K562 (cell line): Measurements from ENCODE around the gene CD79A. TPM values are rescaled to one million over a fixed set of nuclear protein-coding genes. Genes with fewer than 3 reads are reported as not detected.

Experiments
- ATAC-seq: fragments of 200-7000 bp; cut with Tn5 transposase; 3 replicates; pipeline ENCODE4 v1.9.1; 2020; ENCODE audit warnings: moderate library complexity
- BruUV-seq: library from RNA; stranded (reverse); fragments of 400-500 nt; replicated peaks from 2 replicates; lab custom pipeline; 2021; lab: Mats Ljungman, UMichigan
- CTCF ChIA-PET: fragments of 300-600 bp; formaldehyde crosslinking; extraction: SDS; loops from one replicate; lab custom pipeline; 2021; ENCODE audit warnings: low intra/inter-chr PET ratio; lab: Yijun Ruan, JAX
- POLR2A ChIA-PET: fragments of 300-600, 350-650 bp; sonication (Branson Sonifier 250); formaldehyde crosslinking; extraction: SDS; loops from one replicate; lab custom pipeline; 2021; ENCODE audit warnings: antibody characterized with exemption, inconsistent platforms; lab: Yijun Ruan, JAX
- DNase-seq, 4 experiments: peaks; one replicate each; pipeline versions ENCODE4 v3.0.0 to v3.0.0-alpha.2; 2011 to 2018; ENCODE audit warnings: low spot score in 3 of 4, mixed read lengths in 3 of 4; ENCODE audit errors: extremely low read depth in 1 of 4
- FAIRE-seq: peaks from 2 replicates; lab custom pipeline; 2011; peaks lifted over from hg19 to GRCh38; lab: Jason Lieb, UNC
- H2AFZ ChIP-seq: 2 replicates; pipeline ENCODE4 v1.6.0; 2011; ENCODE audit warnings: low read depth, low read length, control low read depth, inconsistent platforms
- H3K27ac ChIP-seq: fragments of 200-600 bp; 3 replicates; pipeline ENCODE4 v1.8.0; 2011; ENCODE audit warnings: low read depth, mild to moderate bottlenecking, control low read depth, inconsistent platforms, low read length, moderate library complexity, mixed read lengths; ENCODE audit errors: extremely low read depth
- H3K27me3 ChIP-seq, 2 experiments: fragments of 300-600 bp in 1 of 2; 2 replicates in 1 of 2; 3 replicates in 1 of 2; pipeline versions ENCODE4 v1.6.0 to v1.8.0; 2011; ENCODE audit warnings: inconsistent platforms in 2 of 2, low read length in 2 of 2, mild to moderate bottlenecking in 1 of 2, mixed read lengths in 1 of 2, moderate library complexity in 1 of 2; ENCODE audit not compliant: control insufficient read depth in 2 of 2, insufficient read depth in 2 of 2
- H3K36me3 ChIP-seq: fragments of 300-600 bp; 3 replicates; pipeline ENCODE4 v1.8.0; 2011; ENCODE audit warnings: mild to moderate bottlenecking, low read length, inconsistent platforms; ENCODE audit not compliant: control insufficient read depth, insufficient read depth
- H3K4me1 ChIP-seq, 2 experiments: fragments of 200-600 bp in 1 of 2; replicated peaks in 1 of 2; 2 replicates in 1 of 2; 3 replicates in 1 of 2; pipeline versions ENCODE4 v1.5.1 to v1.8.0; 2011; ENCODE audit warnings: inconsistent platforms in 2 of 2, low read length in 2 of 2, mild to moderate bottlenecking in 1 of 2, mixed read lengths in 1 of 2, moderate library complexity in 1 of 2; ENCODE audit not compliant: control insufficient read depth in 2 of 2, insufficient read depth in 2 of 2
- H3K4me2 ChIP-seq: 2 replicates; pipeline ENCODE4 v1.6.1; 2011; ENCODE audit warnings: low read length, control low read depth, inconsistent platforms, mixed read lengths; ENCODE audit not compliant: insufficient read depth
- H3K4me3 ChIP-seq: fragments of 200-600 bp; sonication (generic), shearing (Covaris generic); 2 replicates; pipeline ENCODE4 v1.5.1; 2016; ENCODE audit warnings: control low read depth, inconsistent platforms
- H3K79me2 ChIP-seq: fragments of 200-600 bp; 3 replicates; pipeline ENCODE4 v1.8.0; 2011; ENCODE audit warnings: low read length, inconsistent platforms; ENCODE audit not compliant: control insufficient read depth, insufficient read depth
- H3K9ac ChIP-seq, 2 experiments: 2 replicates each; pipeline versions ENCODE4 v1.6.0 to v1.6.1; 2011; ENCODE audit warnings: low read depth in 2 of 2, low read length in 2 of 2, control low read depth in 1 of 2, inconsistent platforms in 1 of 2, mild to moderate bottlenecking in 1 of 2, mixed read lengths in 1 of 2; ENCODE audit not compliant: insufficient read depth in 1 of 2
- H3K9me1 ChIP-seq: one replicate; pipeline ENCODE4 v1.6.0; 2011; ENCODE audit warnings: inconsistent platforms, mild to moderate bottlenecking, low read length, moderate library complexity; ENCODE audit not compliant: control insufficient read depth, insufficient read depth
- H3K9me3 ChIP-seq: replicated peaks from 2 replicates; pipeline ENCODE4 v1.5.1; 2011; ENCODE audit warnings: low read depth, low read length, inconsistent platforms; ENCODE audit not compliant: control insufficient read depth, insufficient read depth
- H4K20me1 ChIP-seq: replicated peaks from 2 replicates; pipeline ENCODE4 v1.6.1; 2011; ENCODE audit warnings: low read length, inconsistent platforms, mixed read lengths; ENCODE audit not compliant: control insufficient read depth, insufficient read depth
- MCM5 ChIP-seq: fragments of 450-650 bp; IDR thresholded peaks from 2 replicates; pipeline ENCODE4 v1.6.1; 2016; ENCODE audit warnings: low read depth
- WGBS: fragments of 100-300 bp; shearing (Covaris generic); methylation state at CpG from one replicate; pipeline ENCODE4 v1.1.6; 2016; ENCODE audit warnings: low coverage, mixed read lengths; ENCODE audit not compliant: insufficient coverage; ENCODE audit errors: missing lambda C conversion rate; 5-methylcytosine and 5-hydroxymethylcytosine counted together
- in situ Hi-C: fragments of 300-500 bp; cut with MboI; formaldehyde crosslinking; loops from 4 replicates; pipeline ENCODE4 v1.15.0; 2018; ENCODE audit warnings: inconsistent platforms, mixed read lengths
- intact Hi-C: fragments of 100-400 bp; cut with micrococcal nuclease; formaldehyde crosslinking; loops from 2 replicates; pipeline ENCODE4 v1.14.2; 2022
- polyA plus RNA-seq, 8 experiments: library from polyadenylated mRNA; depleted of rRNA in 4 of 8; stranded (reverse) in 5 of 8; unstranded in 3 of 8; fragments of >200 nt; fragmentation: Nextera tagmentation in 2 of 8; fragmentation: Illumina TruSeq in 1 of 8; extraction: Ambion mirVana in 2 of 8; extraction: Trizol in 1 of 8; gene quantifications; 2 replicates each; pipeline versions ENCODE4 v1.2.1 to v1.2.3, GENCODE V29; 2011 to 2014; ENCODE audit warnings: inconsistent platforms in 1 of 8, missing spikeins in 1 of 8
- total RNA-seq, 7 experiments: library from RNA; depleted of rRNA in 6 of 7; stranded (reverse); fragments of >200 nt in 6 of 7; fragmentation: Illumina TruSeq in 2 of 7; extraction: Trizol in 2 of 7; gene quantifications; 2 replicates each; pipeline versions ENCODE4 v1.2.1 to v1.2.3, GENCODE V29; 2011 to 2021; ENCODE audit warnings: low replicate concordance in 1 of 7
- TF ChIP-seq, protein P1 (sequence below): fragments of 250-450 bp; sonication (Bioruptor Pico); IDR thresholded peaks from 2 replicates; pipeline ENCODE4 v1.4.0; 2020; ENCODE audit warnings: mild to moderate bottlenecking, moderate library complexity
- TF ChIP-seq, protein P2 (sequence below): fragments of 450-650 bp; IDR thresholded peaks from 2 replicates; pipeline ENCODE4 v1.6.1; 2016

Gene CD79A
- total and polyA plus RNA-seq, 9 of the 15 experiments (the other 6 are each of a cell fraction or from before 2014, with no cell fraction given): 0.04 to 0.72 (median 0.17) TPM; not detected in 3

DNA sequence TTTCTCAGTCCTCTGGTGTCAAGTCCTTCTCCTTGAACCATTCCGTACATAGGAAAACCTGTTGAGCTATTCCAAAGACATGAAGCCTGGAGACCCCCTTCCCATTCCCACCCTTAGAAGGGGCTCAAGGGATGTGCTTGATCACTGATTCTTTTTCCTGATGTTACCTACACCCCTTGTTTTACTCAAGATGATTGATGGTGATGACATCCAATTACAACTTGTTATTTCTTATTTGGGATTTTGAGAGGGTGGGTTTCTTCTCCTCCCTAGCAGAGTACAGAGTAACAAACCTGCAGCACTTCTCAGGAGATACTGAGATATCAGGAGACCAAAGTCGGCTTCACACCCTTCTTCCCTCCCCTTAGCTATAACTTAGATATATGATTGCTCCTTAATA is 23.7 kb upstream of the CD79A start:
- Histone ChIP-seq H3K27me3 (peaks cover 14 to 22% of the 10 kb centered on the region in 2 experiments; a peak in 4 of 5 replicates), H3K4me3 (no peak overlapping the region), H3K9me3 (no peaks in the 10 kb centered on the region), H3K9ac (no peak overlapping the region), H3K4me1 (no peaks in the 10 kb centered on the region), H3K9me1 (no peaks in the 10 kb centered on the region), H4K20me1 (no peaks in the 10 kb centered on the region), H2AFZ (no peak overlapping the region), H3K79me2 (no peaks in the 10 kb centered on the region), H3K4me2 (no peak overlapping the region), H3K27ac (no peak overlapping the region), H3K36me3 (no peaks in the 10 kb centered on the region)
- CTCF ChIA-PET: no interaction called here
- ATAC-seq (no peak), DNase-seq (no peak), FAIRE-seq (no peak)
- intact Hi-C loops: no loop called here
- no TSS peak for BruUV-seq
- TF ChIP-seq MCM5: no peak
- TF ChIP-seq, protein P1, sequence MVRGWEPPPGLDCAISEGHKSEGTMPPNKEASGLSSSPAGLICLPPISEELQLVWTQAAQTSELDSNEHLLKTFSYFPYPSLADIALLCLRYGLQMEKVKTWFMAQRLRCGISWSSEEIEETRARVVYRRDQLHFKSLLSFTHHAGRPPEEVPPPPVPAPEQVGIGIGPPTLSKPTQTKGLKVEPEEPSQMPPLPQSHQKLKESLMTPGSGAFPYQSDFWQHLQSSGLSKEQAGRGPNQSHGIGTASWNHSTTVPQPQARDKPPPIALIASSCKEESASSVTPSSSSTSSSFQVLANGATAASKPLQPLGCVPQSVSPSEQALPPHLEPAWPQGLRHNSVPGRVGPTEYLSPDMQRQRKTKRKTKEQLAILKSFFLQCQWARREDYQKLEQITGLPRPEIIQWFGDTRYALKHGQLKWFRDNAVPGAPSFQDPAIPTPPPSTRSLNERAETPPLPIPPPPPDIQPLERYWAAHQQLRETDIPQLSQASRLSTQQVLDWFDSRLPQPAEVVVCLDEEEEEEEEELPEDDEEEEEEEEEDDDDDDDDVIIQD (CRISPR knock-in tag): no peak
- TF ChIP-seq, protein P2, sequence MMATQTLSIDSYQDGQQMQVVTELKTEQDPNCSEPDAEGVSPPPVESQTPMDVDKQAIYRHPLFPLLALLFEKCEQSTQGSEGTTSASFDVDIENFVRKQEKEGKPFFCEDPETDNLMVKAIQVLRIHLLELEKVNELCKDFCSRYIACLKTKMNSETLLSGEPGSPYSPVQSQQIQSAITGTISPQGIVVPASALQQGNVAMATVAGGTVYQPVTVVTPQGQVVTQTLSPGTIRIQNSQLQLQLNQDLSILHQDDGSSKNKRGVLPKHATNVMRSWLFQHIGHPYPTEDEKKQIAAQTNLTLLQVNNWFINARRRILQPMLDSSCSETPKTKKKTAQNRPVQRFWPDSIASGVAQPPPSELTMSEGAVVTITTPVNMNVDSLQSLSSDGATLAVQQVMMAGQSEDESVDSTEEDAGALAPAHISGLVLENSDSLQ: peak; percentile 82
- in situ Hi-C loops: no loop called here
- POLR2A ChIA-PET: interaction anchor here (0.7 kb wide), 1 partner anchor 501 kb away, joined by 3 read pairs; no protein-coding TSS in a partner anchor
- 5% methylated on average over 2 of the region's 2 CpGs for WGBS
